Measurements from ENCODE around the gene ZNF778. TPM values are rescaled to one million over a fixed set of nuclear protein-coding genes. Genes with fewer than 3 reads are reported as not detected.
A peak's percentile ranks its signal among the peaks of the same experiment; 100 is the strongest.

Gene ZNF778
- total RNA-seq, 1 experiment from 2014 or later = 16.4 TPM

- Histone ChIP-seq H3K9ac (ENCODE audit: extremely low read depth, insufficient read length, low read length) (no peak overlapping the region), H4K20me1 (ENCODE audit: control insufficient read depth, insufficient read depth, insufficient read length) (no peaks in the 10 kb centered on the region)
These were observed 42.6 kb upstream of the ZNF778 start for GRCh38 chr16:89174877-89175276.

More at GRCh38 chr16:89174877-89175276, 42.6 kb upstream of the ZNF778 start:
- Histone ChIP-seq H3T11ph (ENCODE audit: low read length) (no peak overlapping the region), H3K56ac (ENCODE audit: insufficient read length, low read depth, low read length) (no peak overlapping the region), H3K79me2 (ENCODE audit: insufficient read depth, low read length) (no peaks in the 10 kb centered on the region), H4K5ac (ENCODE audit: insufficient read length, low read depth, low read length) (no peak overlapping the region), H3K4me2 (ENCODE audit: insufficient read depth, insufficient read length, low read length) (no peak overlapping the region), H3K79me1 (ENCODE audit: insufficient read depth, low read depth, low read length, poor library complexity, severe bottlenecking) (no peaks in the 10 kb centered on the region), H3K9me3 (ENCODE audit: control insufficient read depth, low read depth, low read length) (no peaks in the 10 kb centered on the region), H3K18ac (ENCODE audit: insufficient read length, low read depth, low read length) (peak overlapping the region; percentile 25), H3K27ac (ENCODE audit: insufficient read length, low read depth, low read length) (no peak overlapping the region), H2AFZ (ENCODE audit: low read length) (no peak overlapping the region), H2BK5ac (ENCODE audit: insufficient read length, low read length) (no peak overlapping the region), H2BK20ac (ENCODE audit: low read depth, low read length, poor library complexity, severe bottlenecking) (no peak overlapping the region), H2BK15ac (ENCODE audit: low read depth, low read length) (no peak overlapping the region), H3K4me1 (ENCODE audit: insufficient read depth, low read length) (no peaks in the 10 kb centered on the region), H3K27me3 (ENCODE audit: insufficient read depth, low read length) (no peaks in the 10 kb centered on the region), H3K23me2 (ENCODE audit: insufficient read length, low read depth, low read length, poor library complexity, severe bottlenecking) (peaks cover 6% of the 10 kb centered on the region), H3K4ac (ENCODE audit: low read depth, low read length) (no peak overlapping the region), H2BK12ac (ENCODE audit: insufficient read length, low read depth, low read length) (no peak overlapping the region), H3K23ac (ENCODE audit: insufficient read length, low read depth, low read length) (no peak overlapping the region), H3K14ac (ENCODE audit: insufficient read depth, low read length) (no peak overlapping the region; the same call in 1 of the 2 replicates), H4K8ac (replicated peaks; ENCODE audit: insufficient read length, low read depth, low read length) (no peak overlapping the region), H2BK120ac (ENCODE audit: low read depth, low read length, poor library complexity, severe bottlenecking) (no peak overlapping the region), H2AK5ac (ENCODE audit: insufficient read length, low read length) (no peak overlapping the region), H4K91ac (ENCODE audit: insufficient read length, low read depth, low read length) (no peak overlapping the region)
- Mint-ChIP-seq H3K4me3 (no peak overlapping the region), H3K27me3 (ENCODE audit: low read depth) (peaks cover 18% of the 10 kb centered on the region), H3K9me3 (no peaks in the 10 kb centered on the region), H3K4me1 (peaks cover 12 to 23% of the 10 kb centered on the region in 2 experiments), H3K36me3 (ENCODE audit: insufficient read depth in 1 of 3, low read depth in 3 of 3) (no peaks in the 10 kb centered on the region), H3K27ac (no peak overlapping the region)
- DNase-seq = no peak
- no peak for TF ChIP-seq CTCF (conservative IDR thresholded peaks at IDR 0.05)
- no CpG with 5 or more reads among the region's 14 CpGs for WGBS (ENCODE audit: extremely low coverage, insufficient read length, low lambda C conversion rate)
